ENCODE data around the gene PDE4D.

The PDE4D gene

DNA sequence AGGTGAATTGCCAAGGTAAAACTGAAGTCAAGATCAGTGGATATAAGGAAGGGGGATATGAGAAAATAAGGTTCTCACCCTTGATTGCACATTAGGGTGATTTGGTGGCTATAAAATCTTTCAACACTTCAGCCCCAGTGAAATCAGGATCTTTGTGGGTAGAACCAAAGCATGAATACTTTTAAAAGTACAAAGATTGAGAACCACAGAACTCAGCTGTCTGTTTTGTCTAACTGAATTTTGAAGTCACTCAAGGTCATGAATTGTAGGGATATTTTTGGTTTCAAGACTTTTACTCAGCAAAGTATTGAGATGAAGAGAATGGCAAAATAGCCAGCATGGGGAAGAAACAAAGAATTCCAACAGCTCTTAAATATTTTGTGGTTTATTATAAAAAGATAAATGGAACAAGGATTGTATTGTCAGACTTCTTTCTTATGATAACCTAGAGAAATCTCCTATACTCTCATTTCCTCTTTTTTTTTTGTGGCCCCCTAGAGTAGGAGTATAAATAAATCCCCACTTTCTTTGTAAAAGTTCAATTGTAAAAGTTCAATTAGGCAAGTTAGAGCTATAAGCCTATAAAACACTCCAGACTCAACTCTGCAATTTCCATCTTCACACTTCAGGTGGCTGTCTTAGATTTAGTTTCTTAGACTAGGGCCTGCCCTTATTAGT is 272.9 kb downstream of the PDE4D start:
- no peak overlapping the region for H3K27ac ChIP-seq (replicated peaks)
- no peak overlapping the region for H3K4me3 ChIP-seq (replicated peaks; ENCODE audit: insufficient read depth, low read length)
- no peaks in the 10 kb centered on the region for H3K27me3 ChIP-seq (ENCODE audit: insufficient read depth, poor library complexity, severe bottlenecking)
- TF ChIP-seq SPI1 (IDR thresholded peaks at IDR 0.05; ENCODE audit: borderline replicate concordance, low read depth) (no peak), REST (IDR thresholded peaks at IDR 0.05; ENCODE audit: insufficient replicate concordance, low read depth) (no peak), GABPA (IDR thresholded peaks at IDR 0.05; ENCODE audit: low read depth) (no peak), POLR2AphosphoS5 (IDR thresholded peaks at IDR 0.05; ENCODE audit: low read depth) (no peak)
- TF ChIP-seq, protein P1, sequence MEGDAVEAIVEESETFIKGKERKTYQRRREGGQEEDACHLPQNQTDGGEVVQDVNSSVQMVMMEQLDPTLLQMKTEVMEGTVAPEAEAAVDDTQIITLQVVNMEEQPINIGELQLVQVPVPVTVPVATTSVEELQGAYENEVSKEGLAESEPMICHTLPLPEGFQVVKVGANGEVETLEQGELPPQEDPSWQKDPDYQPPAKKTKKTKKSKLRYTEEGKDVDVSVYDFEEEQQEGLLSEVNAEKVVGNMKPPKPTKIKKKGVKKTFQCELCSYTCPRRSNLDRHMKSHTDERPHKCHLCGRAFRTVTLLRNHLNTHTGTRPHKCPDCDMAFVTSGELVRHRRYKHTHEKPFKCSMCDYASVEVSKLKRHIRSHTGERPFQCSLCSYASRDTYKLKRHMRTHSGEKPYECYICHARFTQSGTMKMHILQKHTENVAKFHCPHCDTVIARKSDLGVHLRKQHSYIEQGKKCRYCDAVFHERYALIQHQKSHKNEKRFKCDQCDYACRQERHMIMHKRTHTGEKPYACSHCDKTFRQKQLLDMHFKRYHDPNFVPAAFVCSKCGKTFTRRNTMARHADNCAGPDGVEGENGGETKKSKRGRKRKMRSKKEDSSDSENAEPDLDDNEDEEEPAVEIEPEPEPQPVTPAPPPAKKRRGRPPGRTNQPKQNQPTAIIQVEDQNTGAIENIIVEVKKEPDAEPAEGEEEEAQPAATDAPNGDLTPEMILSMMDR (IDR thresholded peaks at IDR 0.05; ENCODE audit: insufficient read depth, low read length), result no peak
- no peak for DNase-seq (ENCODE audit: low read depth in 1 of 2, low spot score in 1 of 2)

- no peak for DNase-seq (ENCODE audit: low read depth in 1 of 2, low spot score in 1 of 2)
These were observed 274.9 kb downstream of the PDE4D start for GRCh38 chr5:59618644-59619043.

More at GRCh38 chr5:59618644-59619043, 274.9 kb downstream of the PDE4D start:
- Histone ChIP-seq H3K4me3 (replicated peaks; ENCODE audit: insufficient read depth, low read length) (no peak overlapping the region), H3K27me3 (ENCODE audit: insufficient read depth, poor library complexity, severe bottlenecking) (no peaks in the 10 kb centered on the region), H3K27ac (replicated peaks) (no peak overlapping the region)
- TF ChIP-seq SPI1 (IDR thresholded peaks at IDR 0.05; ENCODE audit: borderline replicate concordance, low read depth) (no peak), REST (IDR thresholded peaks at IDR 0.05; ENCODE audit: insufficient replicate concordance, low read depth) (no peak), GABPA (IDR thresholded peaks at IDR 0.05; ENCODE audit: low read depth) (no peak), POLR2AphosphoS5 (IDR thresholded peaks at IDR 0.05; ENCODE audit: low read depth) (no peak)
- TF ChIP-seq, protein P1 (IDR thresholded peaks at IDR 0.05; ENCODE audit: insufficient read depth, low read length), result no peak
